Activated CD4-positive, alpha-beta T cell treated with anti-CD3 and anti-CD28 coated beads, Interleukin-2, amount 10 ng/mL, durations not matched to agents 24 days and 14 days (primary cell): ENCODE measurements around the gene BLTP3B. TPM values are rescaled to one million over a fixed set of nuclear protein-coding genes. Genes with fewer than 3 reads are reported as not detected.
A peak's percentile ranks its signal among the peaks of the same experiment; 100 is the strongest.

Experiments
- DNase-seq: peaks from one replicate; pipeline ENCODE4 v3.0.0; 2022
- H3K27ac Mint-ChIP-seq: one replicate; pipeline ENCODE4 v1.8.0; 2022; ENCODE audit warnings: mild to moderate bottlenecking, mixed read lengths
- H3K27me3 Mint-ChIP-seq: one replicate; pipeline ENCODE4 v1.8.0; 2022; ENCODE audit warnings: mixed read lengths
- H3K36me3 Mint-ChIP-seq: one replicate; pipeline ENCODE4 v1.8.0; 2022; ENCODE audit warnings: low read depth, mild to moderate bottlenecking, mixed read lengths
- H3K4me1 Mint-ChIP-seq: one replicate; pipeline ENCODE4 v1.8.0; 2021; ENCODE audit warnings: mixed read lengths
- H3K4me3 Mint-ChIP-seq: one replicate; pipeline ENCODE4 v1.8.0; 2022; ENCODE audit warnings: mild to moderate bottlenecking, moderate library complexity, mixed read lengths
- H3K9me3 Mint-ChIP-seq: one replicate; pipeline ENCODE4 v1.8.0; 2021; ENCODE audit warnings: mixed read lengths
- intact Hi-C: fragments of 100-400 bp; cut with micrococcal nuclease; formaldehyde crosslinking; loops from one replicate; pipeline ENCODE4 v1.15.1; 2023
- total RNA-seq: library from RNA; stranded (reverse); gene quantifications from 2 replicates; pipeline ENCODE4 v1.2.3, GENCODE V29; 2022

The BLTP3B gene
- total RNA-seq, 1 donor from 2014 or later = 63.6 TPM

GRCh38 chr12:100154474-100155247 lies 12.0 kb upstream of the BLTP3B start:
- Mint-ChIP-seq H3K27me3 (no peaks in the 10 kb centered on the region), H3K9me3 (no peaks in the 10 kb centered on the region), H3K4me1 (peaks cover 8% of the 10 kb centered on the region), H3K27ac (peak overlapping the region; percentile 30), H3K36me3 (no peaks in the 10 kb centered on the region), H3K4me3 (no peak overlapping the region)
- DNase-seq = peak; percentile 93
- intact Hi-C loops = loop anchor here (1.0 kb wide), 2 partner anchors 9 to 45 kb away; no protein-coding TSS in a partner anchor

- Mint-ChIP-seq H3K4me3 (no peak overlapping the region), H3K27me3 (no peaks in the 10 kb centered on the region), H3K36me3 (no peaks in the 10 kb centered on the region), H3K27ac (no peak overlapping the region), H3K9me3 (no peaks in the 10 kb centered on the region), H3K4me1 (peaks cover 10% of the 10 kb centered on the region)
- DNase-seq = no peak
- intact Hi-C loops = no loop called here
These were observed 10.5 kb upstream of the BLTP3B start for GRCh38 chr12:100153131-100153530.

GRCh38 chr12:100151769-100152168 lies 9.1 kb upstream of the BLTP3B start:
- no peak overlapping the region for H3K27ac Mint-ChIP-seq
- H3K9me3 Mint-ChIP-seq = no peaks in the 10 kb centered on the region
- intact Hi-C loops = no loop called here
- H3K36me3 Mint-ChIP-seq = no peaks in the 10 kb centered on the region
- peaks cover 10% of the 10 kb centered on the region for H3K4me1 Mint-ChIP-seq
- H3K27me3 Mint-ChIP-seq = no peaks in the 10 kb centered on the region
- no peak overlapping the region for H3K4me3 Mint-ChIP-seq
- no peak for DNase-seq

- intact Hi-C loops = no loop called here
- peaks cover 16% of the 10 kb centered on the region for H3K4me1 Mint-ChIP-seq
These were observed 3.6 kb upstream of the BLTP3B start for GRCh38 chr12:100146252-100146651.

GRCh38 chr12:100145643-100146042 lies 3.0 kb upstream of the BLTP3B start:
- Mint-ChIP-seq H3K27ac (no peak overlapping the region), H3K27me3 (no peaks in the 10 kb centered on the region)
- intact Hi-C loops = no loop called here

More at GRCh38 chr12:100146252-100146651, 3.6 kb upstream of the BLTP3B start:
- Mint-ChIP-seq H3K9me3 (no peaks in the 10 kb centered on the region), H3K27ac (no peak overlapping the region), H3K27me3 (no peaks in the 10 kb centered on the region), H3K4me3 (no peak overlapping the region), H3K36me3 (peaks cover 6% of the 10 kb centered on the region)
- DNase-seq = no peak

GRCh38 chr12:100141998-100142850 lies 450 bp downstream of the BLTP3B start:
- H3K4me3 Mint-ChIP-seq = peak overlapping the region; percentile 93
- peaks cover 46% of the 10 kb centered on the region for H3K4me1 Mint-ChIP-seq
- no peaks in the 10 kb centered on the region for H3K9me3 Mint-ChIP-seq
- H3K27me3 Mint-ChIP-seq = no peaks in the 10 kb centered on the region
- peaks cover 24% of the 10 kb centered on the region for H3K36me3 Mint-ChIP-seq
- H3K27ac Mint-ChIP-seq = peak overlapping the region; percentile 99
- peak; percentile 83 for DNase-seq
- intact Hi-C loops = loop anchor here (1.0 to 5.0 kb wide), 4 partner anchors 40 to 430 kb away; partner anchors contain the start of genes ACTR6, DEPDC4, GAS2L3 and SCYL2

More at GRCh38 chr12:100145643-100146042, 3.0 kb upstream of the BLTP3B start:
- no peak overlapping the region for H3K4me3 Mint-ChIP-seq
- no peak for DNase-seq
- H3K4me1 Mint-ChIP-seq = peaks cover 18% of the 10 kb centered on the region
- H3K36me3 Mint-ChIP-seq = peaks cover 9% of the 10 kb centered on the region
- H3K9me3 Mint-ChIP-seq = no peaks in the 10 kb centered on the region

GRCh38 chr12:100141666-100141997 lies 1.0 kb downstream of the BLTP3B start:
- intact Hi-C loops = loop anchor here (5.0 kb wide), 2 partner anchors 39 to 431 kb away; partner anchors contain the start of gene GAS2L3
- Mint-ChIP-seq H3K27me3 (no peaks in the 10 kb centered on the region), H3K4me3 (peak overlapping the region; percentile 93), H3K9me3 (no peaks in the 10 kb centered on the region), H3K36me3 (peaks cover 28% of the 10 kb centered on the region), H3K4me1 (peaks cover 50% of the 10 kb centered on the region), H3K27ac (peak overlapping the region; percentile 99)
- DNase-seq = peak; percentile 85

GRCh38 chr12:100138803-100139098 lies 3.9 kb downstream of the BLTP3B start:
- H3K27ac Mint-ChIP-seq = peak overlapping the region; percentile 12
- no peaks in the 10 kb centered on the region for H3K9me3 Mint-ChIP-seq
- intact Hi-C loops = no loop called here
- H3K4me1 Mint-ChIP-seq = peaks cover 56% of the 10 kb centered on the region
- peaks cover 34% of the 10 kb centered on the region for H3K36me3 Mint-ChIP-seq
- H3K27me3 Mint-ChIP-seq = no peaks in the 10 kb centered on the region
- peak overlapping the region; percentile 50 for H3K4me3 Mint-ChIP-seq
- DNase-seq = no peak

- Mint-ChIP-seq H3K27ac (no peak overlapping the region), H3K4me1 (peaks cover 55% of the 10 kb centered on the region), H3K27me3 (no peaks in the 10 kb centered on the region), H3K9me3 (no peaks in the 10 kb centered on the region), H3K36me3 (peaks cover 36% of the 10 kb centered on the region), H3K4me3 (peak overlapping the region; percentile 50)
- DNase-seq = peak; percentile 70
- intact Hi-C loops = no loop called here
These were observed 4.4 kb downstream of the BLTP3B start for GRCh38 chr12:100138048-100138802.

GRCh38 chr12:100133200-100133599 lies 9.5 kb downstream of the BLTP3B start:
- DNase-seq = no peak
- Mint-ChIP-seq H3K9me3 (no peaks in the 10 kb centered on the region), H3K4me1 (peaks cover 33% of the 10 kb centered on the region), H3K27me3 (no peaks in the 10 kb centered on the region), H3K36me3 (peaks cover 18% of the 10 kb centered on the region), H3K27ac (no peak overlapping the region), H3K4me3 (no peak overlapping the region)
- intact Hi-C loops = no loop called here

- DNase-seq = no peak
- no peak overlapping the region for H3K27ac Mint-ChIP-seq
- no peaks in the 10 kb centered on the region for H3K27me3 Mint-ChIP-seq
- intact Hi-C loops = no loop called here
- H3K36me3 Mint-ChIP-seq = peaks cover 9% of the 10 kb centered on the region
- H3K4me1 Mint-ChIP-seq = peaks cover 22% of the 10 kb centered on the region
- no peak overlapping the region for H3K4me3 Mint-ChIP-seq
- H3K9me3 Mint-ChIP-seq = no peaks in the 10 kb centered on the region
These were observed 14.2 kb downstream of the BLTP3B start for GRCh38 chr12:100128512-100128908.

GRCh38 chr12:100127766-100128511 lies 14.7 kb downstream of the BLTP3B start:
- no peaks in the 10 kb centered on the region for H3K9me3 Mint-ChIP-seq
- DNase-seq = no peak
- no peak overlapping the region for H3K4me3 Mint-ChIP-seq
- no peak overlapping the region for H3K27ac Mint-ChIP-seq
- H3K36me3 Mint-ChIP-seq = peaks cover 7% of the 10 kb centered on the region
- intact Hi-C loops = no loop called here
- H3K4me1 Mint-ChIP-seq = peaks cover 20% of the 10 kb centered on the region
- H3K27me3 Mint-ChIP-seq = no peaks in the 10 kb centered on the region
